GM12801 (cell line): ENCODE data around the gene IL10RA.

ENCODE experiments used
- TF ChIP-seq, protein P1 (sequence below): IDR thresholded peaks from one replicate; pipeline ENCODE4 v1.5.1; 2011; ENCODE audit warnings: control low read depth; ENCODE audit not compliant: insufficient read length; ENCODE audit errors: extremely low read depth

Gene IL10RA

GRCh38 chr11:117985953-117986887 is at the start of gene IL10RA:
IL10RA (plus strand) TSS chr11:117986394; CDS start chr11:117986468, 74 bp downstream.
- TF ChIP-seq, protein P1, sequence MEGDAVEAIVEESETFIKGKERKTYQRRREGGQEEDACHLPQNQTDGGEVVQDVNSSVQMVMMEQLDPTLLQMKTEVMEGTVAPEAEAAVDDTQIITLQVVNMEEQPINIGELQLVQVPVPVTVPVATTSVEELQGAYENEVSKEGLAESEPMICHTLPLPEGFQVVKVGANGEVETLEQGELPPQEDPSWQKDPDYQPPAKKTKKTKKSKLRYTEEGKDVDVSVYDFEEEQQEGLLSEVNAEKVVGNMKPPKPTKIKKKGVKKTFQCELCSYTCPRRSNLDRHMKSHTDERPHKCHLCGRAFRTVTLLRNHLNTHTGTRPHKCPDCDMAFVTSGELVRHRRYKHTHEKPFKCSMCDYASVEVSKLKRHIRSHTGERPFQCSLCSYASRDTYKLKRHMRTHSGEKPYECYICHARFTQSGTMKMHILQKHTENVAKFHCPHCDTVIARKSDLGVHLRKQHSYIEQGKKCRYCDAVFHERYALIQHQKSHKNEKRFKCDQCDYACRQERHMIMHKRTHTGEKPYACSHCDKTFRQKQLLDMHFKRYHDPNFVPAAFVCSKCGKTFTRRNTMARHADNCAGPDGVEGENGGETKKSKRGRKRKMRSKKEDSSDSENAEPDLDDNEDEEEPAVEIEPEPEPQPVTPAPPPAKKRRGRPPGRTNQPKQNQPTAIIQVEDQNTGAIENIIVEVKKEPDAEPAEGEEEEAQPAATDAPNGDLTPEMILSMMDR, result no peak

DNA sequence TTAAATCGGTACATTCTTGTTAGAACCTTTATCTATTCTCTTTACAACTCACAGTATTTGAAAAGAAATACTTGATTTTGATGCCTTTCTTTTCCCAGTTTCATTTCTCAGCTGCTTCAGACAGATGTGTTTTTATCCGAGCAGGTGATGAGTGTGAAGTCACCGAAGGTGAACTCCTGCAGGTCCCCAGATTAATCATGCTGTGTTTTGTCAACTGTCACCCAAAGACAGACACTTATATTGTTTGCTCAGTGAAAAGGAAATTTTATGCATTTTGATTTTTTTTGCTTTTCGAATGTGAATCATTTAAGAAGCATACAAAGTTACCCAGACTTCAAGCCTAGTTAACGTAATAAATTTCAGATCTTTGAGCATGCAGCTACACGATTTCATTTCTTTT is 49.2 kb upstream of the IL10RA start:
- TF ChIP-seq, protein P1, result no peak

DNA sequence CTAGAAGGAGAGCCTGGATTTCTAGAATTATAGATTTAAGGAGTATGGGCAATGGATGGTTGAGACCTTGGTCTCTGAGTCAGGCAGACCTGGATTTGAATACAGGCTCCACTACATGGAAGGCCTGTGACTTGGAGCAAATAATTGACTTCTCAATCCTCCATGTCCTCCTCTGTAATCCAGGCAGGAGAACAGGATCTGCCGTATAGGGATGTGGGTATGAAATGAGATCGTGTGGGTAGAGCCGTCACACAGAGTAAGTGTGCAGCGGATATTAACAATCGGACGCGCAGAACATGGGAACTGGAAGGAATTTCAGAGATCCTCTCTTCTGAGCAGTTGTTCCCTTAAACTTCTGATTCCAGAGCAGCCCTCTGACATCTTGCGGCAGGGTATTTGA is 45.5 kb upstream of the IL10RA start:
- TF ChIP-seq, protein P1, result no peak

DNA sequence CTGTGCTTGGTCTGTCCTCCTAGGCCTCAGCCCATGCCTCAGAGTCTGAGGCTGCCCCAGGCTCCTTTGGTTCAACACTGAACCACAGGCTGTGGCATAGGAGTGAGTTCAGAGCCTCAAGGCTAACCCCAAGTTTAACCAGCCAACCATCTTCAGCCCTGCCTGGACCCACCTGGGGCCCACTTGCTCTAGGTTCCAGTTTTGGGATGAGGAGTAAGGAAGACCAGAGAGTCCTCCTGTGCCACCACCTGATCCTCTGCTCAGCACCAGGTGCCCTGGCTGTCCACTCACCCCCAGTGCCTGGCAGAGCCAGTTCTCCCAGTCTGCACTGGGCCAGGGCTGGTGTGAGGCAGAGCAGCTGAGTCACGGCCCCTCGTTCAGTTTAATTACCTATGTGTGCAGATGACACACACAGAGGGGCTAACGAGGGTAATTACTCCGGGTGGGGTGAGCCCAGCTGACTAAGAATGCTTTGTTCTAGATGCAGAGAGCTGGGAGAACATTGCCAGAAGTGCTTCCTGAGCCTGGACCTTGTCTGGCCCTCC is 45.0 kb upstream of the IL10RA start:
- TF ChIP-seq, protein P1, result no peak

DNA sequence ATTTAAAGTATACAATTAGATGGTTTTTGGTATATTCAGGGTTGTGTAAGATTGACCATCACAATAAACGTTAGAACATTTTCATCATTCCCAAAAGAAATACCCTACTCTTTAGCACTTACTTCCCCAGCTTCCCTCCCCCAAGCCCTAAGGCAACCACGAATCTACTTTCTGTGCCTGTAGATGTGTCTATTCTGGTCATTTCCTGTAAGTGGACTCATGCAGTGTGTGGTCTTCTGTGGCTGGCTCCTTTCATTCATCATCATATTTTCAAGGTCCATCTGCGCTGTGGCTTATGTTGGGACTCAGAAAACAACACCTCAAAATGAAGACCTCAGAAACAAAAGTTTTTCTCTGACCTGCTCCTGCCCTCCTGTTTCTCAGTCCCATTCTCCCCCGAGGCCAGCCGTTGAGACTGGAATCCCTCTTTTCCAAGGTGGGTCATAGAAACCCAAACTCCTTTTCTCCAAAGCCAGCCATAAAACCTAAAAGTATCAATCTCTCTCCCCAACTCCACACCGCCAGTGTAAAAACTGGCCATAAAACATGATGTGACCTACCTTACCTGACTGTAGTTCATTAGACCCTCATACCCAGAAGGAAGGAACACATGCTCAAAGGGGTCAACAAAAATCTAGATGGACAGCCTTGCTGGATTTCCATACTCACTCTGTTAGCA is 44.1 kb upstream of the IL10RA start:
- TF ChIP-seq, protein P1, result no peak

DNA sequence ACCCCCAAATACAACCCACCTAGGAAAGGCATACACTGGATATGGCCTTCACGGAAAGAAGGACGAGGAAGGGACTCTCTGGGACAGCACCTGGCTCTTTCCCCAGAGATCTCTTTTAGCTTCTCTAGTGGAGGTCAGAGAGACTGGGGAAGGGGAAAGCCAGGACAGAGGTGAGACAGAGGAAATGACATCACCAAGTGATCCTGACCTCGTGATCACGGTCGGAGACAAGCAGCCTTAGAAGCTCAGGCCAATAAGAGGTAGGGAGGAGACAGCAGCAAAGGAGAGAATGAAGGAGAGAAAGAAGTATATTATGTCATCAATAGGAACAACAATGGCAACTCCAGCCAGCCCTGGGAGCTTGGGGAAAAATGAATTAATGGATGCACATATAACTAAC is 41.6 kb upstream of the IL10RA start:
- TF ChIP-seq, protein P1, result no peak
